ENCODE data around the gene KHNYN.

Gene KHNYN

DNA sequence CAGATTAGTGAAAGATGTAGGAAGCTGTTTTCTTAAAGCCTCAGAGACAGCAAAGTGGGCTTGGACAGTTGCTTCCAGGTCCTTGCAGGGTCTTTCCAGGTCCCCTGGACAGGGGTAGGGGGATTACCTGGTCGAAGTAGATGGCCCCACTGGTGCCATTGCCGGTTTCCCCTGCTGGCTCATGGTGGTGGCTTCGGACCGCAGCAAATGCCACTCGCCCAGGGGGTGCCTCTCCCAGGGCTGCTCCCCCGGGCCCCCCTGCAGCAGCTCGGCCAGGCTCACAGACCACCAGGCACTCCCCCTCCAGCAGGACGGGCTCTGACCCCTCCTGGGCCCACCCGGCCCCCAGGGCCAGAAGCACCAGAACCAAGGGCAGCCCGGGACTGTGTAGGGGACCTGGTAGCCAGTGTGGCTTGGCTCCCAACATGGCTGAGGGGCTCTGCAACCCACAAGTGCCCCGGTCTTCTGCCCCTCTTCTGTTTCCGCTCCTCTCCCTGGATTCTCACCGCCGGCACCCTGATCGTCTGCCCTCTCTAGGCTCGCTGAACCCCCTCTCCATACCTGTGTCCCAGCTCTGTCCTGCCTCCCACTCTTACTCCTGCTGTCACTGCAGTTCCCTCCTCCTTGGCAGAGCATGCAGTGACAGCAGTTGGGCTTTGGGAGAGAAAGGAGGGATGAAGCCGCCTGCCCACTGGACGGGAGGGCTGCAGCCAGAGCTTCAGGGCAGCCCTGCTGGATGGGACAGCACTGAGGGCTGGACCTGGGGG, 943 bp upstream of the KHNYN start:
- Histone ChIP-seq H3K36me3 (ENCODE audit: insufficient read depth, low read length) (peaks cover 6% of the 10 kb centered on the region; the same call in 1 of the 2 replicates), H2AFZ (ENCODE audit: low read length) (no peak overlapping the region), H3K4me1 (ENCODE audit: insufficient read depth, low read length, poor library complexity, severe bottlenecking) (peaks cover 49% of the 10 kb centered on the region), H4K20me1 (ENCODE audit: insufficient read depth, low read length, poor library complexity, severe bottlenecking) (peaks cover 27% of the 10 kb centered on the region), H3K4me2 (ENCODE audit: low read depth, low read length, poor library complexity, severe bottlenecking) (peak overlapping the region; percentile 87), H3K4me3 (ENCODE audit: low read length, poor library complexity, severe bottlenecking) (peak overlapping the region; percentile 92), H3K27me3 (ENCODE audit: insufficient read depth, low read length, poor library complexity, severe bottlenecking) (no peaks in the 10 kb centered on the region), H3K9me3 (ENCODE audit: insufficient read depth, low read depth, low read length) (no peaks in the 10 kb centered on the region), H3F3A (ENCODE audit: low read depth) (no peaks in the 10 kb centered on the region), H3K79me2 (ENCODE audit: insufficient read depth, low read length) (peaks cover 33% of the 10 kb centered on the region), H3K9ac (ENCODE audit: low read depth, low read length, poor library complexity, severe bottlenecking) (peak overlapping the region; percentile 92), H3K9me2 (replicated peaks; ENCODE audit: low read depth, low read length) (no peaks in the 10 kb centered on the region)
- TF ChIP-seq EZH2phosphoT487 (IDR thresholded peaks at IDR 0.05; ENCODE audit: borderline replicate concordance): no peak
- TF ChIP-seq, protein P1, sequence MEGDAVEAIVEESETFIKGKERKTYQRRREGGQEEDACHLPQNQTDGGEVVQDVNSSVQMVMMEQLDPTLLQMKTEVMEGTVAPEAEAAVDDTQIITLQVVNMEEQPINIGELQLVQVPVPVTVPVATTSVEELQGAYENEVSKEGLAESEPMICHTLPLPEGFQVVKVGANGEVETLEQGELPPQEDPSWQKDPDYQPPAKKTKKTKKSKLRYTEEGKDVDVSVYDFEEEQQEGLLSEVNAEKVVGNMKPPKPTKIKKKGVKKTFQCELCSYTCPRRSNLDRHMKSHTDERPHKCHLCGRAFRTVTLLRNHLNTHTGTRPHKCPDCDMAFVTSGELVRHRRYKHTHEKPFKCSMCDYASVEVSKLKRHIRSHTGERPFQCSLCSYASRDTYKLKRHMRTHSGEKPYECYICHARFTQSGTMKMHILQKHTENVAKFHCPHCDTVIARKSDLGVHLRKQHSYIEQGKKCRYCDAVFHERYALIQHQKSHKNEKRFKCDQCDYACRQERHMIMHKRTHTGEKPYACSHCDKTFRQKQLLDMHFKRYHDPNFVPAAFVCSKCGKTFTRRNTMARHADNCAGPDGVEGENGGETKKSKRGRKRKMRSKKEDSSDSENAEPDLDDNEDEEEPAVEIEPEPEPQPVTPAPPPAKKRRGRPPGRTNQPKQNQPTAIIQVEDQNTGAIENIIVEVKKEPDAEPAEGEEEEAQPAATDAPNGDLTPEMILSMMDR (conservative IDR thresholded peaks at IDR 0.05; ENCODE audit: low read length): no peak

GRCh38 chr14:24430143-24430681, 458 bp downstream of the KHNYN start:
- Histone ChIP-seq H3K27me3 (ENCODE audit: insufficient read depth, low read length, poor library complexity, severe bottlenecking) (no peaks in the 10 kb centered on the region), H4K20me1 (ENCODE audit: insufficient read depth, low read length, poor library complexity, severe bottlenecking) (peaks cover 27% of the 10 kb centered on the region), H3K9me3 (ENCODE audit: insufficient read depth, low read depth, low read length) (no peaks in the 10 kb centered on the region), H3K9ac (ENCODE audit: low read depth, low read length, poor library complexity, severe bottlenecking) (peak overlapping the region; percentile 92), H3K4me1 (ENCODE audit: insufficient read depth, low read length, poor library complexity, severe bottlenecking) (peaks cover 49% of the 10 kb centered on the region), H3F3A (ENCODE audit: low read depth) (no peaks in the 10 kb centered on the region), H3K36me3 (ENCODE audit: insufficient read depth, low read length) (peaks cover 6% of the 10 kb centered on the region; the same call in 1 of the 2 replicates), H3K9me2 (replicated peaks; ENCODE audit: low read depth, low read length) (no peaks in the 10 kb centered on the region), H3K4me2 (ENCODE audit: low read depth, low read length, poor library complexity, severe bottlenecking) (peak overlapping the region; percentile 98), H3K4me3 (ENCODE audit: low read length, poor library complexity, severe bottlenecking) (peak overlapping the region; percentile 92), H2AFZ (ENCODE audit: low read length) (no peak overlapping the region), H3K79me2 (ENCODE audit: insufficient read depth, low read length) (peaks cover 33% of the 10 kb centered on the region)
- TF ChIP-seq, protein P1 (conservative IDR thresholded peaks at IDR 0.05; ENCODE audit: low read length): no peak
- no peak for TF ChIP-seq EZH2phosphoT487 (IDR thresholded peaks at IDR 0.05; ENCODE audit: borderline replicate concordance)

DNA sequence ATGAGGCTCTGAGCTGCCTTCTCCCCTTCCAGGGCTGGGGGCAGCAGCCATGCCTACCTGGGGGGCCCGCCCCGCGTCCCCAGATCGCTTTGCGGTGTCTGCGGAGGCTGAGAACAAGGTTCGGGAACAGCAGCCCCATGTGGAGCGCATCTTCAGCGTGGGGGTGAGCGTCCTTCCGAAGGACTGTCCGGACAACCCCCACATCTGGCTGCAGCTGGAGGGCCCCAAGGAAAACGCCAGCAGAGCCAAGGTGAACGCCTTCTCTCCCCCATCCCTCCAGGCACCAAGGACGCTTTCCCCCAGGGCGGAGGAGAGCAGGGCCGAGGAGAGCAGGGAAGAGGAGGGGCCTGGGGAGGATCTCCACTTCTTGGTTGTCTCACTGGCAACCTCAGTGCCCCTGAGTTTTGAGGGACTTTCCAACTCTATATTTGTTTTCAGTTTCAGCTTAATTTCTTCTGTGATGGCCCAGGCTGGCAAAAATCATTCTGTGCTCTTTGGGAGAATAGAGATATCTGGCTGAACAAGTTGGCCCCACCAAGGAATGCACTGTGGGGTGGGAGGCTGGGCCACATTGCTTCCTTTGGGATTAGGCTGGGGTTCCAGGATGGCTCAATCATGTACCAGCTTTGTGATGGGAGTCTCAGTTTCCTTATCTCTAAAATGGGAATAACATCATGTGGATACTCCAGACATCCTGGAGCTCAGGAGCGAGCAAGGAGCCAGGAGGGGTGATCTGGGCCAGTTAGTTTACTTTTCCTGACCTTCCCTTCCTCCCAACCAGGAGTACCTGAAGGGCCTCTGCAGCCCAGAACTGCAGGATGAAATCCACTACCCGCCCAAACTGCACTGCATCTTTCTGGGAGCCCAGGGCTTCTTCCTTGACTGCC, 1.2 kb downstream of the KHNYN start:
- H3K4me3 ChIP-seq (ENCODE audit: low read length, poor library complexity, severe bottlenecking): peak overlapping the region; percentile 92
- no peak for TF ChIP-seq EZH2phosphoT487 (IDR thresholded peaks at IDR 0.05; ENCODE audit: borderline replicate concordance)
- TF ChIP-seq, protein P1 (conservative IDR thresholded peaks at IDR 0.05; ENCODE audit: low read length): no peak
- H3F3A ChIP-seq (ENCODE audit: low read depth): 0 out of 2 replicates have a peak, but pooled peaks cover 2% of the 10 kb centered on the region
- no peak overlapping the region for H2AFZ ChIP-seq (ENCODE audit: low read length)
- peaks cover 56% of the 10 kb centered on the region for H3K4me1 ChIP-seq (ENCODE audit: insufficient read depth, low read length, poor library complexity, severe bottlenecking)
- H3K9me2 ChIP-seq (replicated peaks; ENCODE audit: low read depth, low read length): no peaks in the 10 kb centered on the region
- peak overlapping the region; percentile 98 for H3K4me2 ChIP-seq (ENCODE audit: low read depth, low read length, poor library complexity, severe bottlenecking)
- peaks cover 27% of the 10 kb centered on the region for H4K20me1 ChIP-seq (ENCODE audit: insufficient read depth, low read length, poor library complexity, severe bottlenecking)
- H3K27me3 ChIP-seq (ENCODE audit: insufficient read depth, low read length, poor library complexity, severe bottlenecking): no peaks in the 10 kb centered on the region
- H3K36me3 ChIP-seq (ENCODE audit: insufficient read depth, low read length): peaks cover 6% of the 10 kb centered on the region; the same call in 1 of the 2 replicates
- no peaks in the 10 kb centered on the region for H3K9me3 ChIP-seq (ENCODE audit: insufficient read depth, low read depth, low read length)
- H3K9ac ChIP-seq (ENCODE audit: low read depth, low read length, poor library complexity, severe bottlenecking): peak overlapping the region; percentile 92
- H3K79me2 ChIP-seq (ENCODE audit: insufficient read depth, low read length): peaks cover 33% of the 10 kb centered on the region
